ENCODE data around the gene EPN2.

The EPN2 gene

GRCh38 chr17:19331134-19331533 lies 94.0 kb downstream of the EPN2 start:
- no peak for DNase-seq (ENCODE audit: low spot score)

- no peak for DNase-seq (ENCODE audit: low spot score)
These were observed 94.5 kb downstream of the EPN2 start for GRCh38 chr17:19331543-19332245.

- DNase-seq (ENCODE audit: low spot score), result no peak
These were observed 95.4 kb downstream of the EPN2 start for GRCh38 chr17:19332371-19333131.

GRCh38 chr17:19333132-19333440 lies 95.9 kb downstream of the EPN2 start:
- DNase-seq (ENCODE audit: low spot score), result no peak

- no peak for DNase-seq (ENCODE audit: low spot score)
These were observed 96.6 kb downstream of the EPN2 start for GRCh38 chr17:19333736-19334290.

GRCh38 chr17:19334331-19334730 lies 97.2 kb downstream of the EPN2 start:
- no peak for DNase-seq (ENCODE audit: low spot score)

GRCh38 chr17:19335951-19336631 lies 98.9 kb downstream of the EPN2 start:
- no peak for DNase-seq (ENCODE audit: low spot score)

- DNase-seq (ENCODE audit: low spot score), result no peak
These were observed 100.0 kb downstream of the EPN2 start for GRCh38 chr17:19336938-19337711.

GRCh38 chr17:19337712-19338023 lies 100.5 kb downstream of the EPN2 start:
- DNase-seq (ENCODE audit: low spot score), result no peak

- DNase-seq (ENCODE audit: low spot score), result peak; percentile 77
These were observed 101.1 kb downstream of the EPN2 start for GRCh38 chr17:19338031-19338990.

GRCh38 chr17:19339341-19339815 lies 102.2 kb downstream of the EPN2 start:
- no peak for DNase-seq (ENCODE audit: low spot score)

- DNase-seq (ENCODE audit: low spot score), result no peak
These were observed 104.1 kb downstream of the EPN2 start for GRCh38 chr17:19341211-19341631.

- DNase-seq (ENCODE audit: low spot score), result no peak
These were observed 104.8 kb downstream of the EPN2 start for GRCh38 chr17:19341641-19342610.

- no peak for DNase-seq (ENCODE audit: low spot score)
These were observed 105.6 kb downstream of the EPN2 start for GRCh38 chr17:19342611-19343255.

GRCh38 chr17:19343256-19343630 lies 106.1 kb downstream of the EPN2 start:
- peak; percentile 61 for DNase-seq (ENCODE audit: low spot score)

GRCh38 chr17:19343671-19344151 lies 106.5 kb downstream of the EPN2 start:
- no peak for DNase-seq (ENCODE audit: low spot score)

GRCh38 chr17:19344311-19345066 lies 107.3 kb downstream of the EPN2 start:
- no peak for DNase-seq (ENCODE audit: low spot score)

GRCh38 chr17:19345067-19345460 lies 107.9 kb downstream of the EPN2 start:
- DNase-seq (ENCODE audit: low spot score), result no peak
